K562 (cell line): ENCODE measurements around the gene CRYBG3. TPM values are rescaled to one million over a fixed set of nuclear protein-coding genes. Genes with fewer than 3 reads are reported as not detected.

Experiments
- CREB1 ChIP-seq, 2 experiments: sonication (generic) in 1 of 2; formaldehyde crosslinking in 1 of 2; IDR thresholded peaks; 2 replicates each; pipeline versions ENCODE4 v1.6.1 to v1.8.0; 2012 to 2022; ENCODE audit warnings: inconsistent platforms in 1 of 2, mild to moderate bottlenecking in 1 of 2, missing genetic modification reagents in 1 of 2, moderate library complexity in 1 of 2
- FOXK1 ChIP-seq: sonication (generic); formaldehyde crosslinking; IDR thresholded peaks from 2 replicates; pipeline ENCODE4 v1.8.0; 2022; ENCODE audit warnings: missing genetic modification reagents, mild to moderate bottlenecking, borderline replicate concordance
- HDAC2 ChIP-seq: fragments of 450-650 bp; IDR thresholded peaks from 2 replicates; pipeline ENCODE4 v1.6.1; 2016; ENCODE audit warnings: mild to moderate bottlenecking
- HMGN3 ChIP-seq: IDR thresholded peaks from 2 replicates; pipeline ENCODE4 v1.6.1; 2011; ENCODE audit warnings: borderline replicate concordance, low read depth, mild to moderate bottlenecking, mixed read lengths, low read length; ENCODE audit not compliant: insufficient read length; ENCODE audit errors: extremely low read depth
- HNRNPUL1 ChIP-seq: fragments of 200-400 bp; formaldehyde crosslinking; IDR thresholded peaks from 2 replicates; pipeline ENCODE4 v1.6.1; 2017; ENCODE audit warnings: low read length
- HOXB6 ChIP-seq: fragments of 250-450 bp; sonication (Bioruptor Pico); IDR thresholded peaks from 2 replicates; pipeline ENCODE4 v1.5.1; 2022; ENCODE audit warnings: mild to moderate bottlenecking, borderline replicate concordance
- SAP30 ChIP-seq: fragments of 200-600 bp; sonication (generic); IDR thresholded peaks from 2 replicates; pipeline ENCODE4 v1.6.1; 2012; ENCODE audit warnings: borderline replicate concordance, low read depth, mild to moderate bottlenecking, moderate library complexity, low read length, control low read depth, inconsistent platforms; ENCODE audit not compliant: insufficient read depth, poor library complexity, severe bottlenecking
- STAT5A ChIP-seq: IDR thresholded peaks from 2 replicates; pipeline ENCODE4 v1.6.1; 2012; ENCODE audit warnings: low read length, inconsistent platforms, borderline replicate concordance
- TCFL5 ChIP-seq: fragments of 250-450 bp; sonication (Bioruptor Pico); conservative IDR thresholded peaks from 2 replicates; pipeline ENCODE4 v1.6.1; 2021; ENCODE audit warnings: mild to moderate bottlenecking, moderate library complexity, matching md5 sums
- YBX1 ChIP-seq: fragments of 450-650 bp; IDR thresholded peaks from 2 replicates; pipeline ENCODE4 v1.7.1; 2016; ENCODE audit warnings: mild to moderate bottlenecking
- ZFP36 ChIP-seq: fragments of 150-350 bp; IDR thresholded peaks from 2 replicates; pipeline ENCODE4 v1.6.1; 2018; ENCODE audit warnings: low read length, low read depth; ENCODE audit not compliant: partially characterized antibody
- ZNF146 ChIP-seq: IDR thresholded peaks from one replicate; pipeline ENCODE4 v1.6.1; 2018; ENCODE audit warnings: missing compliant biosample characterization; ENCODE audit not compliant: unreplicated experiment
- ZNF253 ChIP-seq: fragments of 250-450 bp; sonication (Bioruptor Pico); conservative IDR thresholded peaks from 2 replicates; pipeline ENCODE4 v1.6.1; 2021; ENCODE audit warnings: mild to moderate bottlenecking
- ZNF830 ChIP-seq: fragments of 250-450 bp; sonication (Bioruptor Pico); IDR thresholded peaks from 2 replicates; pipeline ENCODE4 v1.5.0; 2021; ENCODE audit warnings: mild to moderate bottlenecking
- polyA plus RNA-seq, 8 experiments: library from polyadenylated mRNA; depleted of rRNA in 4 of 8; stranded (reverse) in 5 of 8; unstranded in 3 of 8; fragments of >200 nt; fragmentation: Nextera tagmentation in 2 of 8; fragmentation: Illumina TruSeq in 1 of 8; extraction: Ambion mirVana in 2 of 8; extraction: Trizol in 1 of 8; gene quantifications; 2 replicates each; pipeline versions ENCODE4 v1.2.1 to v1.2.3, GENCODE V29; 2011 to 2014; ENCODE audit warnings: inconsistent platforms in 1 of 8, missing spikeins in 1 of 8
- total RNA-seq, 7 experiments: library from RNA; depleted of rRNA in 6 of 7; stranded (reverse); fragments of >200 nt in 6 of 7; fragmentation: Illumina TruSeq in 2 of 7; extraction: Trizol in 2 of 7; gene quantifications; 2 replicates each; pipeline versions ENCODE4 v1.2.1 to v1.2.3, GENCODE V29; 2011 to 2021; ENCODE audit warnings: low replicate concordance in 1 of 7
- TF ChIP-seq, protein P1 (sequence below): sonication (generic); formaldehyde crosslinking; IDR thresholded peaks from 2 replicates; pipeline ENCODE4 v1.9.0; 2022; ENCODE audit warnings: mild to moderate bottlenecking, missing genetic modification reagents
- TF ChIP-seq, protein P2 (sequence below): fragments of 450-650 bp; formaldehyde crosslinking; conservative IDR thresholded peaks from 2 replicates; pipeline ENCODE4 v1.4.0; 2022; ENCODE audit warnings: mild to moderate bottlenecking, missing genetic modification characterization
- TF ChIP-seq, protein P3 (sequence below), 2 experiments: fragments of 450-650 bp; IDR thresholded peaks; 2 replicates each; pipeline ENCODE4 v1.6.1; 2018; ENCODE audit warnings: mild to moderate bottlenecking in 2 of 2, low read depth in 1 of 2; ENCODE audit not compliant: partially characterized antibody in 2 of 2
- TF ChIP-seq, protein P4 (sequence below): fragments of 450-650 bp; IDR thresholded peaks from 2 replicates; pipeline ENCODE4 v1.6.1; 2014; ENCODE audit warnings: low read depth, mild to moderate bottlenecking, moderate library complexity, borderline replicate concordance
- TF ChIP-seq, protein P5 (sequence below): fragments of 250-450 bp; sonication (Bioruptor Pico); IDR thresholded peaks from 2 replicates; pipeline ENCODE4 v1.6.1; 2021; ENCODE audit warnings: mild to moderate bottlenecking

The CRYBG3 gene
- total and polyA plus RNA-seq, 9 of the 15 experiments (the other 6 are each of a cell fraction or from before 2014, with no cell fraction given): 0.08 to 0.72 (median 0.18) TPM

DNA sequence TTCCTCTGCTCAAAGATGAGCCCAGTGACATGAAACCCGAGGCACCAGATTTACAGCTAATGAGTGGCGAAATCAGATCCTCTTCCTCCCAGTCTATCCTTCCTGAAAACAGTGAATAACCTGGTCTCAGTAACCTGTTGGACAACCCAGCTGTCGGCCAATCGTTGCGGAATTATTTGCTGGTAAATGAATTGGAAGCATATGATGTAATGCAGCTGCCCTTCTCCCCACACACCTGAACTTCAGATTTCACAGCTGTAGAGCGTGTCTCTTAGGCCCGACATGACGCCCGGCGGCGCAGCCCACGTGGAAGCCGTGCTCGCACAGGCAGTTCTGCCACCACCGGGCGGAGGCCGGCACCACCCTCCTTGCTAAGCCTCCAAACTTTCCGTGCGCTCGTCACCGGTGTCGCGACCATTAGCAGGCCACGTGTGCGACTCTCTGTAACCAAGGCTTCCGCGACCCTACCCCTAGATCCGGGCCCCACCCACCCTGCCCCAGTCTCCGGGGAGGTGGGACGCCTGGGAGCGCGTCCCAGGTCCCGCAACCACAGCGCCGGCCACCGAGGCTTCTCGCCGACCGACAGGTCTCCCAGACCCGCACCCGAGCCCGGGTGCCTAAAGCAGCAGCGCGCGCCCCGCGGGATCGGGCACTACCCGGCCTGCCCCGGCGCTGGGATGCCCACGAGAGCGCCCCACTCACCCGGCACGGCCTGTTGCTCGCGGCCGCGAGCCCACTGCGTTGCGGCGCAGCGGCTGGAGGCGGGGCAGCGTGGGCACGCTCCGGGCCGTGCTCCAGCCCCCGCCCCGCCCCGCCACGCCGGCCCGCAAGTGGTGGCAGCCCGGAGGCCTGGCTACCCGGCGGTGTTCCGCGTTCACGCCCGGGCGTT is 150.1 kb downstream of the CRYBG3 start, which contains the start of gene RIOX2 (continued):
- TF ChIP-seq ZNF146 (CRISPR knock-in tag): no peak
- TF ChIP-seq HOXB6 (CRISPR knock-in tag): no peak
- no peak for TF ChIP-seq SAP30
- TF ChIP-seq, protein P1, sequence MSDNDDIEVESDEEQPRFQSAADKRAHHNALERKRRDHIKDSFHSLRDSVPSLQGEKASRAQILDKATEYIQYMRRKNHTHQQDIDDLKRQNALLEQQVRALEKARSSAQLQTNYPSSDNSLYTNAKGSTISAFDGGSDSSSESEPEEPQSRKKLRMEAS: peak; percentile 90
- TF ChIP-seq ZFP36: no peak
- no peak for TF ChIP-seq FOXK1
- TF ChIP-seq STAT5A: no peak
- TF ChIP-seq, protein P2, sequence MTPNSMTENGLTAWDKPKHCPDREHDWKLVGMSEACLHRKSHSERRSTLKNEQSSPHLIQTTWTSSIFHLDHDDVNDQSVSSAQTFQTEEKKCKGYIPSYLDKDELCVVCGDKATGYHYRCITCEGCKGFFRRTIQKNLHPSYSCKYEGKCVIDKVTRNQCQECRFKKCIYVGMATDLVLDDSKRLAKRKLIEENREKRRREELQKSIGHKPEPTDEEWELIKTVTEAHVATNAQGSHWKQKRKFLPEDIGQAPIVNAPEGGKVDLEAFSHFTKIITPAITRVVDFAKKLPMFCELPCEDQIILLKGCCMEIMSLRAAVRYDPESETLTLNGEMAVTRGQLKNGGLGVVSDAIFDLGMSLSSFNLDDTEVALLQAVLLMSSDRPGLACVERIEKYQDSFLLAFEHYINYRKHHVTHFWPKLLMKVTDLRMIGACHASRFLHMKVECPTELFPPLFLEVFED (CRISPR knock-in tag): no peak
- TF ChIP-seq, protein P3, sequence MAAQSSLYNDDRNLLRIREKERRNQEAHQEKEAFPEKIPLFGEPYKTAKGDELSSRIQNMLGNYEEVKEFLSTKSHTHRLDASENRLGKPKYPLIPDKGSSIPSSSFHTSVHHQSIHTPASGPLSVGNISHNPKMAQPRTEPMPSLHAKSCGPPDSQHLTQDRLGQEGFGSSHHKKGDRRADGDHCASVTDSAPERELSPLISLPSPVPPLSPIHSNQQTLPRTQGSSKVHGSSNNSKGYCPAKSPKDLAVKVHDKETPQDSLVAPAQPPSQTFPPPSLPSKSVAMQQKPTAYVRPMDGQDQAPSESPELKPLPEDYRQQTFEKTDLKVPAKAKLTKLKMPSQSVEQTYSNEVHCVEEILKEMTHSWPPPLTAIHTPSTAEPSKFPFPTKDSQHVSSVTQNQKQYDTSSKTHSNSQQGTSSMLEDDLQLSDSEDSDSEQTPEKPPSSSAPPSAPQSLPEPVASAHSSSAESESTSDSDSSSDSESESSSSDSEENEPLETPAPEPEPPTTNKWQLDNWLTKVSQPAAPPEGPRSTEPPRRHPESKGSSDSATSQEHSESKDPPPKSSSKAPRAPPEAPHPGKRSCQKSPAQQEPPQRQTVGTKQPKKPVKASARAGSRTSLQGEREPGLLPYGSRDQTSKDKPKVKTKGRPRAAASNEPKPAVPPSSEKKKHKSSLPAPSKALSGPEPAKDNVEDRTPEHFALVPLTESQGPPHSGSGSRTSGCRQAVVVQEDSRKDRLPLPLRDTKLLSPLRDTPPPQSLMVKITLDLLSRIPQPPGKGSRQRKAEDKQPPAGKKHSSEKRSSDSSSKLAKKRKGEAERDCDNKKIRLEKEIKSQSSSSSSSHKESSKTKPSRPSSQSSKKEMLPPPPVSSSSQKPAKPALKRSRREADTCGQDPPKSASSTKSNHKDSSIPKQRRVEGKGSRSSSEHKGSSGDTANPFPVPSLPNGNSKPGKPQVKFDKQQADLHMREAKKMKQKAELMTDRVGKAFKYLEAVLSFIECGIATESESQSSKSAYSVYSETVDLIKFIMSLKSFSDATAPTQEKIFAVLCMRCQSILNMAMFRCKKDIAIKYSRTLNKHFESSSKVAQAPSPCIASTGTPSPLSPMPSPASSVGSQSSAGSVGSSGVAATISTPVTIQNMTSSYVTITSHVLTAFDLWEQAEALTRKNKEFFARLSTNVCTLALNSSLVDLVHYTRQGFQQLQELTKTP (IDR thresholded peaks at IDR 0.05; ENCODE audit: low read depth in 1 of 2, partially characterized antibody in 2 of 2): no peak
- no peak for TF ChIP-seq YBX1
- TF ChIP-seq, protein P4, sequence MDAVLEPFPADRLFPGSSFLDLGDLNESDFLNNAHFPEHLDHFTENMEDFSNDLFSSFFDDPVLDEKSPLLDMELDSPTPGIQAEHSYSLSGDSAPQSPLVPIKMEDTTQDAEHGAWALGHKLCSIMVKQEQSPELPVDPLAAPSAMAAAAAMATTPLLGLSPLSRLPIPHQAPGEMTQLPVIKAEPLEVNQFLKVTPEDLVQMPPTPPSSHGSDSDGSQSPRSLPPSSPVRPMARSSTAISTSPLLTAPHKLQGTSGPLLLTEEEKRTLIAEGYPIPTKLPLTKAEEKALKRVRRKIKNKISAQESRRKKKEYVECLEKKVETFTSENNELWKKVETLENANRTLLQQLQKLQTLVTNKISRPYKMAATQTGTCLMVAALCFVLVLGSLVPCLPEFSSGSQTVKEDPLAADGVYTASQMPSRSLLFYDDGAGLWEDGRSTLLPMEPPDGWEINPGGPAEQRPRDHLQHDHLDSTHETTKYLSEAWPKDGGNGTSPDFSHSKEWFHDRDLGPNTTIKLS: peak; percentile 51; the same call in 1 of the 2 replicates
- TF ChIP-seq ZNF830 (CRISPR knock-in tag): no peak
- no peak for TF ChIP-seq HNRNPUL1
- TF ChIP-seq HDAC2: no peak
- peak; percentile 51; the same call in 1 of the 2 replicates for TF ChIP-seq CREB1 (IDR thresholded peaks at IDR 0.05)
- TF ChIP-seq CREB1 (CRISPR knock-in tag; IDR thresholded peaks at IDR 0.05): 0 out of 2 replicates have a peak, but pooled peaks have one; percentile 40
- TF ChIP-seq, protein P5, sequence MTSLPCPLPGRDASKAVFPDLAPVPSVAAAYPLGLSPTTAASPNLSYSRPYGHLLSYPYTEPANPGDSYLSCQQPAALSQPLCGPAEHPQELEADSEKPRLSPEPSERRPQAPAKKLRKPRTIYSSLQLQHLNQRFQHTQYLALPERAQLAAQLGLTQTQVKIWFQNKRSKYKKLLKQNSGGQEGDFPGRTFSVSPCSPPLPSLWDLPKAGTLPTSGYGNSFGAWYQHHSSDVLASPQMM: no peak
- no peak for TF ChIP-seq ZNF253
- no peak for TF ChIP-seq TCFL5 (CRISPR knock-in tag)
- TF ChIP-seq HMGN3: peak; percentile 25
